SK-N-SH (cell line): ENCODE measurements around the gene P2RY6.

Experiments
- CTCF ChIP-seq: fragments of 200-600 bp; sonication (generic); IDR thresholded peaks from 2 replicates; pipeline ENCODE4 v1.6.1; 2017; ENCODE audit warnings: antibody characterized with exemption, mild to moderate bottlenecking, moderate library complexity
- SIN3A ChIP-seq: IDR thresholded peaks from 2 replicates; pipeline ENCODE4 v1.6.1; 2012; ENCODE audit warnings: low read depth, mild to moderate bottlenecking, low read length, moderate library complexity, borderline replicate concordance

- TF ChIP-seq SIN3A (no peak), CTCF (peak; percentile 97)
Observed at GRCh38 chr11:73295241-73295995, 23.3 kb downstream of the P2RY6 start.
